ENCODE measurements around the gene CCL11. TPM values are rescaled to one million over a fixed set of nuclear protein-coding genes. Genes with fewer than 3 reads are reported as not detected.

Gene CCL11
- total and polyA plus RNA-seq, 11 donors, result 0.23 to 43.1 (median 2.4) TPM

- peak in 1 of 4 donors; percentile 43 for ATAC-seq
- DNase-seq, result no peak
- TF ChIP-seq POLR2A (IDR thresholded peaks at IDR 0.05), result no peak
- TF ChIP-seq, protein P1, sequence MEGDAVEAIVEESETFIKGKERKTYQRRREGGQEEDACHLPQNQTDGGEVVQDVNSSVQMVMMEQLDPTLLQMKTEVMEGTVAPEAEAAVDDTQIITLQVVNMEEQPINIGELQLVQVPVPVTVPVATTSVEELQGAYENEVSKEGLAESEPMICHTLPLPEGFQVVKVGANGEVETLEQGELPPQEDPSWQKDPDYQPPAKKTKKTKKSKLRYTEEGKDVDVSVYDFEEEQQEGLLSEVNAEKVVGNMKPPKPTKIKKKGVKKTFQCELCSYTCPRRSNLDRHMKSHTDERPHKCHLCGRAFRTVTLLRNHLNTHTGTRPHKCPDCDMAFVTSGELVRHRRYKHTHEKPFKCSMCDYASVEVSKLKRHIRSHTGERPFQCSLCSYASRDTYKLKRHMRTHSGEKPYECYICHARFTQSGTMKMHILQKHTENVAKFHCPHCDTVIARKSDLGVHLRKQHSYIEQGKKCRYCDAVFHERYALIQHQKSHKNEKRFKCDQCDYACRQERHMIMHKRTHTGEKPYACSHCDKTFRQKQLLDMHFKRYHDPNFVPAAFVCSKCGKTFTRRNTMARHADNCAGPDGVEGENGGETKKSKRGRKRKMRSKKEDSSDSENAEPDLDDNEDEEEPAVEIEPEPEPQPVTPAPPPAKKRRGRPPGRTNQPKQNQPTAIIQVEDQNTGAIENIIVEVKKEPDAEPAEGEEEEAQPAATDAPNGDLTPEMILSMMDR (IDR thresholded peaks at IDR 0.05), result no peak
- Histone ChIP-seq H3K9me3 (no peaks in the 10 kb centered on the region), H3K4me3 (no peak overlapping the region), H3K4me1 (peaks cover 0 to 6% (median 0%) of the 10 kb centered on the region in 12 donors), H3K36me3 (no peaks in the 10 kb centered on the region), H3K27ac (no peak overlapping the region), H3K27me3 (no peaks in the 10 kb centered on the region)
- WGBS, 4 donors, result 44 to 60% (median 54%) methylated on average over 4 of the region's 4 CpGs
- intact Hi-C loops (cut with DNase I), result no loop called here
Observed at GRCh38 chr17:34290586-34290985, 5.0 kb downstream of the CCL11 start.

DNA sequence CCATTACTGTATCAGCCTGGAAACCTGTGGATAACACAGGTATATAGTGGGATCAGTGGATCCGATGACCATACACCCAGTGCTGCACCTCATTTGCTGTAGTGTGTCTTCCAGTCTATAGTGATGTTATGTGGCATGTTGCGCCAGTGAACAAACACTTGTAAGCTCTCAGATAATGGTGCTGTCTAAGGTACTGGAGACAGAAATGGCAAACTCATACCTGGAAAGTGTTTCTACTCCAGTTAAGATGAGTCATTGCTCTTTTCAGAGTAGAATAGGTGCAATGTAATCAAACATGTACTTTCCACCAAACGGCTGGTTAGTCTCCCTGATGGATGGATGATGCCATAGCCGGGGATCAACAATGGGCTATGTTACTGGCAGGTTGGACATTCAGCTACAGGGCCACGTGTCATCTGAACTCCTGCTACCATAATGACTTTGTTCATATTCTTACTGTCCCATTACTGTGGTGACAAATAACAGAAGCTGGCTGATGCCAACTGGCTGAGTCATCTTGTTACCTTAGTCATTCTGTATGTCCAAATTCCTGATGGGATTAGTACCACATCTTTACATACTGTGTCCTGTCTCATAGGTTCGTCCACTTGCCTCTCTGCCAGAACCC, 6.3 kb downstream of the CCL11 start:
- Histone ChIP-seq H3K27me3 (no peaks in the 10 kb centered on the region), H3K4me3 (no peak overlapping the region), H3K4me1 (peaks cover 0 to 4% (median 0%) of the 10 kb centered on the region in 12 donors), H3K9me3 (no peaks in the 10 kb centered on the region), H3K36me3 (no peaks in the 10 kb centered on the region), H3K27ac (no peak overlapping the region)
- TF ChIP-seq POLR2A (IDR thresholded peaks at IDR 0.05), result no peak
- TF ChIP-seq, protein P1 (IDR thresholded peaks at IDR 0.05), result no peak
- ATAC-seq (no peak), DNase-seq (no peak)
- WGBS, 4 donors, result 89 to 92% (median 91%) methylated on average over 6 of the region's 6 CpGs
- intact Hi-C loops (cut with DNase I), result no loop called here

DNA sequence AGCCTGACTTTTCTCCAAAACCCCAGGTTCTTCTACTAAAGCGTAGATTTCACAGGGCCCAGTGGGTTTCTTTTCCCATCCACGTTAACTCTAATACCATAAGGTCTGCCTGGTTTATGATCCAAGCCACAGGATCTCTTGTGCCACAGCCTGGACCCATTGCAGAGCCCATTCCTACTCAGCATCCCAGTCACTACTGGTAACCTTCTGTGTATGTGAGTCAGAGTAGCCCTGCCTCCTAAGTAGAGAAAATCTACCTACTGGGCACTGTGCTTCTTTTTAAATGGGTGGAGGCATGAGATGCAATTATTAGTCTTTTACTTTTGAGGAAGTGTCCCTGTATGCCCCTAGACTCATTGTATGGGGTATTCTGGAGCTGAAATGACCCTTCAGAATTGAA, 13.5 kb downstream of the CCL11 start:
- TF ChIP-seq, protein P1 (IDR thresholded peaks at IDR 0.05), result no peak
- no peak for TF ChIP-seq POLR2A (IDR thresholded peaks at IDR 0.05)
- ATAC-seq (no peak), DNase-seq (no peak)
- intact Hi-C loops (cut with DNase I), result no loop called here
- Histone ChIP-seq H3K4me3 (no peak overlapping the region), H3K9me3 (no peaks in the 10 kb centered on the region), H3K4me1 (peaks cover 0 to 41% (median 20%) of the 10 kb centered on the region in 12 donors), H3K27ac (no peak overlapping the region), H3K27me3 (no peaks in the 10 kb centered on the region), H3K36me3 (no peaks in the 10 kb centered on the region)
- 95% methylated on average over 2 of the region's 2 CpGs for WGBS, 4 donors

GRCh38 chr17:34299956-34300577, 14.5 kb downstream of the CCL11 start:
- H3K9me3 ChIP-seq, result no peaks in the 10 kb centered on the region
- peak overlapping the region in 9 of 12 donors; percentile 35 to 64 (median 58) for H3K27ac ChIP-seq
- H3K4me1 ChIP-seq, result peaks cover 0 to 41% (median 20%) of the 10 kb centered on the region in 12 donors
- 50 to 68% (median 57%) methylated on average over 3 of the region's 3 CpGs for WGBS, 4 donors
- no peaks in the 10 kb centered on the region for H3K27me3 ChIP-seq
- peak in 1 of 4 donors; percentile 61 for ATAC-seq
- no peak for TF ChIP-seq POLR2A (IDR thresholded peaks at IDR 0.05)
- TF ChIP-seq, protein P1 (IDR thresholded peaks at IDR 0.05), result no peak
- intact Hi-C loops (cut with DNase I), result loop anchor here in 4 of 10 donors (2.0 to 10.0 kb wide), 4 partner anchors 43 to 65 kb away; partner anchors contain the start of gene CCL2 (in 1 of the 4)
- H3K36me3 ChIP-seq, result no peaks in the 10 kb centered on the region
- no peak overlapping the region for H3K4me3 ChIP-seq
- no peak for DNase-seq
